ENCODE measurements around the gene ETF1. TPM values are rescaled to one million over a fixed set of nuclear protein-coding genes. Genes with fewer than 3 reads are reported as not detected.

The ETF1 gene
- total RNA-seq, 2 donors from 2014 or later = 67.6 to 115 TPM

DNA sequence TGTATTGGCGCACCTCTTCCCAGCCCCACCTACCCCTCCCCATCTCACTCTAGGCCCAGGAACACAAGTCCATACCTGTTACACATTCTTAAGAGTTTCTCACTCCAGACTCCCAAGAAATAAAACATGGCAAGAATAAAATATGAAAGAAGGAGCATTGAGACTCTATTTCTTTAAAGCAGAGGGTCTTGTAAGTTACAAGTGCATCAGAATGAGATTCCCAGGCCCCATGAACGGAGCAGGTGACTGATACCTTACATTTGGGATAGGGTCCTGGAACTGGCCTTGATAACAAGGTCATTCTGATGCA lies 72.0 kb downstream of the ETF1 start:
- TF ChIP-seq, protein P1, sequence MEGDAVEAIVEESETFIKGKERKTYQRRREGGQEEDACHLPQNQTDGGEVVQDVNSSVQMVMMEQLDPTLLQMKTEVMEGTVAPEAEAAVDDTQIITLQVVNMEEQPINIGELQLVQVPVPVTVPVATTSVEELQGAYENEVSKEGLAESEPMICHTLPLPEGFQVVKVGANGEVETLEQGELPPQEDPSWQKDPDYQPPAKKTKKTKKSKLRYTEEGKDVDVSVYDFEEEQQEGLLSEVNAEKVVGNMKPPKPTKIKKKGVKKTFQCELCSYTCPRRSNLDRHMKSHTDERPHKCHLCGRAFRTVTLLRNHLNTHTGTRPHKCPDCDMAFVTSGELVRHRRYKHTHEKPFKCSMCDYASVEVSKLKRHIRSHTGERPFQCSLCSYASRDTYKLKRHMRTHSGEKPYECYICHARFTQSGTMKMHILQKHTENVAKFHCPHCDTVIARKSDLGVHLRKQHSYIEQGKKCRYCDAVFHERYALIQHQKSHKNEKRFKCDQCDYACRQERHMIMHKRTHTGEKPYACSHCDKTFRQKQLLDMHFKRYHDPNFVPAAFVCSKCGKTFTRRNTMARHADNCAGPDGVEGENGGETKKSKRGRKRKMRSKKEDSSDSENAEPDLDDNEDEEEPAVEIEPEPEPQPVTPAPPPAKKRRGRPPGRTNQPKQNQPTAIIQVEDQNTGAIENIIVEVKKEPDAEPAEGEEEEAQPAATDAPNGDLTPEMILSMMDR (IDR thresholded peaks at IDR 0.05) = no peak
- no peaks in the 10 kb centered on the region for H3K9me3 ChIP-seq
- peaks cover 8% of the 10 kb centered on the region for H3K36me3 ChIP-seq
- peaks cover 8 to 29% of the 10 kb centered on the region in 2 donors for H3K4me1 ChIP-seq (ENCODE audit: control insufficient read depth in 1 of 2, low read depth in 2 of 2)
- no peaks in the 10 kb centered on the region for H3K27me3 ChIP-seq (replicated peaks; ENCODE audit: insufficient read depth)
- ATAC-seq (ENCODE audit: insufficient number of reproducible peaks, low FRiP score, low read depth) = no peak
- H3K4me3 ChIP-seq = no peak overlapping the region
- no peak for DNase-seq (ENCODE audit: low spot score)
- H3K27ac ChIP-seq = no peak overlapping the region

DNA sequence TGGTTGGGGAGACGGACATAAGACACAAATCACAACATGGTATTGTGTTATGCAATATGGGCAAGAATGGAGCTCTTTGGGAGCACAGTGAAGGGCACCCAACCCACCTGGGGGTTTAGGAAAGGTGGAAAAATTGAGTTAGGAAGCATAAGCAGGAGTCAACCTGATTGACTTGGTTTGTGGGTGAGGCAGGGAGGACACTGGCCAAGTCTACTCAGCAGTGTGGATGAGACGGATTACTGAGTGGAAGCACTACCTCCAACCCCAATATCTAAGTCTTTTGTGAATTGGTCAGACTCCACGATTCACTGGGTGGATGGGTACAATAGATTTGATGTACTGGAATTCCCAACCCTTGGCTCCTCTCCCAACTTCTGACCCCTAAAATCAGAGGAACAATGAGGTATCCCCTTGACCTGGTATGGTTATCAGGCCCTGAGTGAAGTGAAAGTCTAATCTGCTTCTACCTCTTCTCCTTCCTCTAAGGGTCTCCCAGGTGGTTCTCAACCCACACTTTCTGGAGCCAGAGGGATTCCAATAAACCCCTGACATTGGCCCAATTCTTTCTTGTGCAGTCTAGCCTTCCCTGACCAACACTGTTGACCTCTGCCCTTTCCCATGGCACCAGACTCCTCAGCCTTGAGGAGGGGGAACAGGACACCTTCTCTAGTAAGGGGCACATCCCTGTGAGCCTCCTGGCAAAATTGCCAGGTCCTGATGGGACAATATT lies 72.5 kb downstream of the ETF1 start:
- Histone ChIP-seq H3K27ac (peak overlapping the region in 1 of 2 donors; percentile 23), H3K9me3 (no peaks in the 10 kb centered on the region), H3K27me3 (replicated peaks; ENCODE audit: insufficient read depth) (no peaks in the 10 kb centered on the region), H3K36me3 (peaks cover 8% of the 10 kb centered on the region), H3K4me1 (ENCODE audit: control insufficient read depth in 1 of 2, low read depth in 2 of 2) (peaks cover 8 to 29% of the 10 kb centered on the region in 2 donors), H3K4me3 (no peak overlapping the region)
- DNase-seq (ENCODE audit: low spot score) (no peak), ATAC-seq (ENCODE audit: insufficient number of reproducible peaks, low FRiP score, low read depth) (peak; percentile 5)
- TF ChIP-seq, protein P1 (IDR thresholded peaks at IDR 0.05) = no peak

DNA sequence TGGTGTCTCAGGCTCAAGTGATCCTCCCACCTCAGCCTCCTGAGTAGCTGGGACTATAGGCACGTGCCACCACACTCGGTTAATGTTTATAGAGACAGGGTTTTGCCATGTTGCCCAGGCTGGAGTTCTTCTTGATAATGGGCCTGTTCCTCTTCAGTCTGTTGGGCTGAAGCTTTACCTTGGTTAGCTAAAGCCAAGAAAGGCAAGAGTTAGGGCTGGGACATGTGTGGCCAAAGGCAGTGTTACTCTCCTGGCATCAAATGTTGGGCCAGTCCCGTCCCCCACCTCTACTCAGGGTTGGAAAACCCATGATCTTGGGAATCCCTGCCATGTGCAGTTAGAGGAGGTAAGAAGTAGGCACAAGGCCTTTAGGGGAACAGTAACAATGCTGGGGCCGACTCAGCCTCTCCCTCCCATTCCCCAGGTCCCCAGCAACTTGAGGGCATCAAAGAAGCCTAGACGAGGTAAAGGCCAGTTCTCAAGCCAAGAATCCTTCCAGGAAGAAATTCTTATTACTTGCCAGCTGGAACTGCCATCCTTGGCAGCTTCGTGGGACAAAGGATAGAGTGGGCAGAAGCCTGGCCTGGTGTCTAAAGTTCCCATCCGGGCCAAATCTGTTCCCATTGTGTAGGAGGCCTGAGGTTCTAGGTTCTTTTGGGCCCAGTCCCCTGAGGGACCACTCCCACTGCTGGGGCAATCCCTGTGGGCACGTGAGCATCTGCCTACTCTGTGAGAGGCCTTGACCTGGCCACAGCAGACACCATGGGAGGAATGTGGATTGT lies 73.3 kb downstream of the ETF1 start:
- H3K27me3 ChIP-seq (replicated peaks; ENCODE audit: insufficient read depth) = no peaks in the 10 kb centered on the region
- peak overlapping the region; percentile 14 for H3K4me3 ChIP-seq
- peak overlapping the region in 1 of 2 donors; percentile 23 for H3K27ac ChIP-seq
- ATAC-seq (ENCODE audit: insufficient number of reproducible peaks, low FRiP score, low read depth) (peak; percentile 20), DNase-seq (ENCODE audit: low spot score) (no peak)
- no peaks in the 10 kb centered on the region for H3K9me3 ChIP-seq
- peaks cover 8% of the 10 kb centered on the region for H3K36me3 ChIP-seq
- H3K4me1 ChIP-seq (ENCODE audit: control insufficient read depth in 1 of 2, low read depth in 2 of 2) = peaks cover 8 to 29% of the 10 kb centered on the region in 2 donors
- TF ChIP-seq, protein P1 (IDR thresholded peaks at IDR 0.05) = no peak

DNA sequence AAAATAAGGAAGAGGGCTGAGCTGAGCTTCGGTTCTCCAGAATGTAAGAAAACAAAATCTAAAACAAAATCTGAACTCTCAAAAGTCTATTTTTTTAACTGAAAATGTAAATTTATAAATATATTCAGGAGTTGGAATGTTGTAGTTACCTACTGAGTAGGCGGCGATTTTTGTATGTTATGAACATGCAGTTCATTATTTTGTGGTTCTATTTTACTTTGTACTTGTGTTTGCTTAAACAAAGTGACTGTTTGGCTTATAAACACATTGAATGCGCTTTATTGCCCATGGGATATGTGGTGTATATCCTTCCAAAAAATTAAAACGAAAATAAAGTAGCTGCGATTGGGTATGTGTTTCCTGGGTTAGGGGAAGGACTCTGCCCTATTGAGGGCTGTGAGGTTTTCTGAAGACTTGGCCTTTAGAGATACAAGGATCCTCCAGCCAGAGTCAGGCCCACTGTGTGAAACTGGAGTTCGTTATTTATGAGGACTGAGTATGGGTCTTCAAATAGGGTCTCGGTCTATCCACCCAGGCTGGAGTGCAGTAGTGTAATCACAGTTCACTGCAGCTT lies 74.0 kb downstream of the ETF1 start:
- DNase-seq (ENCODE audit: low spot score) (no peak), ATAC-seq (ENCODE audit: insufficient number of reproducible peaks, low FRiP score, low read depth) (no peak)
- H3K27me3 ChIP-seq (replicated peaks; ENCODE audit: insufficient read depth) = no peaks in the 10 kb centered on the region
- H3K27ac ChIP-seq = peak overlapping the region in 1 of 2 donors; percentile 12
- TF ChIP-seq, protein P1 (IDR thresholded peaks at IDR 0.05) = no peak
- peak overlapping the region; percentile 84 for H3K4me3 ChIP-seq
- H3K9me3 ChIP-seq = no peaks in the 10 kb centered on the region
- peaks cover 8 to 29% of the 10 kb centered on the region in 2 donors for H3K4me1 ChIP-seq (ENCODE audit: control insufficient read depth in 1 of 2, low read depth in 2 of 2)
- H3K36me3 ChIP-seq = peaks cover 8% of the 10 kb centered on the region

Measured in thoracic aorta (tissue), 2 donors.